GM18498 (cell line): ENCODE measurements around the gene METAP1D.
A peak's percentile ranks its signal among the peaks of the same experiment; 100 is the strongest.

Experiments used
- ATAC-seq: cut with Tn5 transposase; IDR thresholded peaks from one replicate; pipeline ENCODE4 v1.9.1; 2021; ENCODE audit warnings: mild to moderate bottlenecking, moderate library complexity; ENCODE audit not compliant: unreplicated experiment

The METAP1D gene

GRCh38 chr2:172079416-172079815, 79.7 kb downstream of the METAP1D start:
- no peak for ATAC-seq

- no peak for ATAC-seq
Observed at GRCh38 chr2:172079838-172080640, 80.3 kb downstream of the METAP1D start.

- ATAC-seq: no peak
Observed at GRCh38 chr2:172080641-172081220, 81.0 kb downstream of the METAP1D start.

GRCh38 chr2:172081221-172082022, 81.7 kb downstream of the METAP1D start:
- ATAC-seq: no peak

GRCh38 chr2:172082105-172082943, 82.6 kb downstream of the METAP1D start:
- no peak for ATAC-seq

- no peak for ATAC-seq
Observed at GRCh38 chr2:172082944-172083627, 83.3 kb downstream of the METAP1D start.

GRCh38 chr2:172083628-172084394, 84.1 kb downstream of the METAP1D start:
- ATAC-seq: no peak

- no peak for ATAC-seq
Observed at GRCh38 chr2:172084395-172084644, 84.6 kb downstream of the METAP1D start.

- ATAC-seq: peak; percentile 87
Observed at GRCh38 chr2:172084645-172085459, 85.1 kb downstream of the METAP1D start.

- peak; percentile 20 for ATAC-seq
Observed at GRCh38 chr2:172085460-172086159, 85.9 kb downstream of the METAP1D start, which contains the start of gene DLX1. DLX1 (plus strand) TSS chr2:172085507; CDS start chr2:172085678, 171 bp downstream.

- ATAC-seq: peak; percentile 31
Observed at GRCh38 chr2:172086241-172087206, 86.8 kb downstream of the METAP1D start.

GRCh38 chr2:172087207-172087779, 87.5 kb downstream of the METAP1D start:
- ATAC-seq: no peak

GRCh38 chr2:172087780-172088244, 88.1 kb downstream of the METAP1D start:
- ATAC-seq: no peak

- no peak for ATAC-seq
Observed at GRCh38 chr2:172088245-172089004, 88.7 kb downstream of the METAP1D start.

GRCh38 chr2:172089005-172089504, 89.3 kb downstream of the METAP1D start:
- ATAC-seq: no peak

GRCh38 chr2:172089633-172090032, 89.9 kb downstream of the METAP1D start:
- ATAC-seq: no peak
